GM10248 (cell line): Measurements from ENCODE around the gene THBS3.
"Not testable (repeated sequence)": the region's sequence is repeated elsewhere in the genome, so short reads cannot be mapped to it uniquely, and the experiment has no call there.

Source experiments
- CTCF ChIA-PET: fragments of 300-600 bp; sonication (Branson Sonifier 250); formaldehyde crosslinking; extraction: SDS; loops from one replicate; lab custom pipeline; 2021; ENCODE audit warnings: antibody characterized with exemption; lab: Yijun Ruan, JAX
- POLR2A ChIA-PET: fragments of 350-650 bp; sonication (Branson Sonifier 250); formaldehyde crosslinking; extraction: SDS; loops from one replicate; lab custom pipeline; 2020; ENCODE audit warnings: antibody characterized with exemption; lab: Yijun Ruan, JAX
- DNase-seq: peaks from one replicate; pipeline ENCODE4 v3.0.0; 2012; ENCODE audit errors: extremely low spot score
- TF ChIP-seq, protein P1 (sequence below): IDR thresholded peaks from 2 replicates; pipeline ENCODE4 v1.5.1; 2012; ENCODE audit warnings: mild to moderate bottlenecking, low read depth; ENCODE audit errors: extremely low read depth, missing control alignments, control extremely low read depth

THBS3 gene

DNA sequence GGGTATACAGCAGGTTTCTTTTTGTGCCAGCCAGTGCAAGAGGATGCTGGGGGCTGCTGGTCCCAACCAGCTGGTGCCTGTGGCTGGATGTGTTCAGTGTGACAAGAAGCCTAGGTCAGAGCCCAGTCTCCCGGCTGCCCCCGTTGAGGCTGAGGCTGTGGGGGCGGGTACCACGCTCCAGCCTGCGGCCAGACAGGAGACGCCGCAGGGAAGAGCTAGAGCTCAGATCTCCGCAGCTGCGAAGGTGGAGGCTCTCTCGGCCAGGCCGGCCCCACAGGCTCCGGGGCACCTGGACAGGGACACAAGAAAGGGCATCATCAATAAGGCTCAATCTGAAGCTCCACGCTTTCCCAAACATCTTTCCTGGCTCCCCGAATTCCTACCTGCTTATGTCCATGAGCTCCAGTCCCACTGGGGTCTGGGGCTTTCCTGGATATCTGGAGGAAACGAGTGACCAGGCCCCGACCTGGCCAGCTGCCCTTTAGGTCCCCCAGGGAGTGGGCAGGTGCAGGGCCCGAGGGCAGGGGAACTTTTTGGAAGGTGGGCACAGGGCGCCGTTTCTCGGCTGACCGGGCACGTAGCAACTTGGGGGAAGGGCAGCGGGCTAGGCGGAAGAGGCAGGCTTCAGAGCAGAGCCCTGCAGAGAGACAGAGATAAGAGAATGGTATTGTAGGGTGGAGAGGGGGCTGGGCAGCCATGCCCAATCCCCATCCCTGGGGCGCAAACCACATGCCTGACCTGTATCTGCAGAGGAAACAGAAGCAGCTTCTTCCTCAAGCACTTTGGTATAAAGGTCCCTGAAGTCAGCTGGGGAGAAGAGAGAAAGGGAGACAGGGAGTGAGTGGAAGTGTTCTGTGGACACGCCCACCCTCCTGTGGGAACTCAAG lies 40.2 kb upstream of the THBS3 start:
- TF ChIP-seq, protein P1, sequence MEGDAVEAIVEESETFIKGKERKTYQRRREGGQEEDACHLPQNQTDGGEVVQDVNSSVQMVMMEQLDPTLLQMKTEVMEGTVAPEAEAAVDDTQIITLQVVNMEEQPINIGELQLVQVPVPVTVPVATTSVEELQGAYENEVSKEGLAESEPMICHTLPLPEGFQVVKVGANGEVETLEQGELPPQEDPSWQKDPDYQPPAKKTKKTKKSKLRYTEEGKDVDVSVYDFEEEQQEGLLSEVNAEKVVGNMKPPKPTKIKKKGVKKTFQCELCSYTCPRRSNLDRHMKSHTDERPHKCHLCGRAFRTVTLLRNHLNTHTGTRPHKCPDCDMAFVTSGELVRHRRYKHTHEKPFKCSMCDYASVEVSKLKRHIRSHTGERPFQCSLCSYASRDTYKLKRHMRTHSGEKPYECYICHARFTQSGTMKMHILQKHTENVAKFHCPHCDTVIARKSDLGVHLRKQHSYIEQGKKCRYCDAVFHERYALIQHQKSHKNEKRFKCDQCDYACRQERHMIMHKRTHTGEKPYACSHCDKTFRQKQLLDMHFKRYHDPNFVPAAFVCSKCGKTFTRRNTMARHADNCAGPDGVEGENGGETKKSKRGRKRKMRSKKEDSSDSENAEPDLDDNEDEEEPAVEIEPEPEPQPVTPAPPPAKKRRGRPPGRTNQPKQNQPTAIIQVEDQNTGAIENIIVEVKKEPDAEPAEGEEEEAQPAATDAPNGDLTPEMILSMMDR: no peak
- DNase-seq: no peak
- ChIA-PET POLR2A (no interaction called here), CTCF (interaction anchor here (0.9 to 9.8 kb wide), 6 partner anchors 9 to 346 kb away, joined by 3 to 150 read pairs (median 20); partner anchors contain the start of genes RUSC1 and SCAMP3)

DNA sequence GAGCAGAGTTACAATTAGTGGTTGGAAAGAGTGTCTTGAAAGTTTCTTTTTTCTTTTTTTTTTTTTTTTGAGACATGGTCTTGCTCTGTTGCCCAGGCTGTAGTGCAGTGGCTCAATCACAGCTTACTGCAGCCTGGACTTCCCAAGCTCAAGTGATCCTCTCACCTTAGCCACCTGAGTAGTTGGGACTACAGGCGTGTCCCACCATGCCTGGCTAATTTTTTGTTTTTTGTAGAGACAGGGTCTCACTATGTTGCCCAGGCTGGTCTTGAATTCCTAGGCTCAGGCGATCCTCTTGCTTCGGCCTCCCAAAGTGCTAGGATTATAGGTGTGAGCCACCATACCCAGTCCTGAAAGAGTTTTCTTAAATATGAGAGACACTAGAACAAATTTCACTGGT lies 39.1 kb upstream of the THBS3 start:
- DNase-seq, POLR2A ChIA-PET: not testable (repeated sequence)
- CTCF ChIA-PET: interaction anchor here (0.9 to 9.8 kb wide), 3 partner anchors 10 to 257 kb away, joined by 3 to 150 read pairs (median 3); partner anchors contain the start of gene RUSC1

DNA sequence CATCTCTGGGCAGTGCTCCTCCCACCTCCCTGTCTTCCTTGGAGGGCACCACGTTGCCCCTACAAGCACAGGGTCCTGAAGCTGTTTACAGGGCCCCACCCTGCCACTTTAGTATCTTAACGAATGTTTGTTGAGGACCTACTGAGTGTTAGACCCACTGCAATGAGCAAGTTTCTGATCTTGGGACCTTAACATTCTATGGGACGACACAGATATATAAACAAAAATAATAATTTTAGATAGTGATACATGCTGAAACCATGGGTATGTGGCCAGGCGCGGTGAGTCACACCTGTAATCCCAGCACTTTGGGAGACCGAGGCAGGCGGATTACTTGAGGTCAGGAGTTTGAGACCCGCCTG lies 37.4 kb upstream of the THBS3 start:
- ChIA-PET CTCF (interaction anchor here (0.8 to 9.8 kb wide), 4 partner anchors 31 to 80 kb away, joined by 3 to 150 read pairs (median 3); partner anchors contain the start of gene RUSC1), POLR2A (interaction anchor here (0.6 kb wide), 1 partner anchor 52 kb away, joined by 3 read pairs; no protein-coding TSS in a partner anchor)
- DNase-seq: no peak
- TF ChIP-seq, protein P1: no peak

GRCh38 chr1:155244368-155245162 lies 36.9 kb upstream of the THBS3 start:
- peak; percentile 94 for DNase-seq

DNA sequence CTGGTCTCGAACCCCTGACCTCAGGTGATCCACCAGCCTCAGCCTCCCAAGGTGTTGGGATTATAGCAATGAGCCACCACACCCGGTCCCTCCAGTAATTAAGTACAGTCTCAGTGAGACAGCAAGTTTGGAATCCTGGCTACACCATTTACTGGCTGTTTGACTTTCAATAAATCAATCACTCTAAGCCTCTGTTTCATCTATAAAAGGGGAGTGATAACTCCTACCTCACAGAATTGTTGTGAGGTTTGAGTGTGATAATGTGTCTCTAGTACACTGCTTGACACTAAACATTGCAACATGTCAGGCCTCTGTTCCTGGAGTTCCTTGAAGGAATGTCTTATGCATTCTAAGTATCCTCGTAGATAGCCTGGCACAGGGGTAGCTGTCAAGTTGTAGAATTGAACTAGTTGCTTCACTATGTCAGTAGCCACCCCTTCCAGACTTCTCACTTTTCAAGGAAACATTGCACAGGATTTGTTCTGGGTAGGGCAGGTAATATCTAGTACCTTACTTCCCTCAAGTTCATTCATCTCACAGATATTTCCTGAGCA lies 35.2 kb upstream of the THBS3 start:
- CTCF ChIA-PET: interaction anchor here (0.8 to 4.4 kb wide), 5 partner anchors 8 to 128 kb away, joined by 3 to 40 read pairs (median 3); no protein-coding TSS in a partner anchor
- POLR2A ChIA-PET: interaction anchor here (0.7 kb wide), 1 partner anchor 66 kb away, joined by 3 read pairs; the partner anchor contains the start of gene FDPS
- TF ChIP-seq, protein P1: no peak
- DNase-seq: no peak

More at GRCh38 chr1:155244368-155245162, 36.9 kb upstream of the THBS3 start:
- ChIA-PET POLR2A (interaction anchor here (0.6 to 1.4 kb wide), 3 partner anchors 13 to 51 kb away, joined by 3 to 4 read pairs (median 4); partner anchors contain the start of gene THBS3), CTCF (interaction anchor here (0.8 to 9.8 kb wide), 7 partner anchors 22 to 80 kb away, joined by 3 to 150 read pairs (median 3); partner anchors contain the start of gene RUSC1)
- TF ChIP-seq, protein P1: peak; percentile 51

GRCh38 chr1:155241841-155242264 lies 34.2 kb upstream of the THBS3 start:
- DNase-seq: no peak
- POLR2A ChIA-PET: interaction anchor here (0.7 to 1.0 kb wide), 2 partner anchors 9 to 32 kb away, joined by 3 to 6 read pairs; partner anchors contain the start of gene CLK2
- TF ChIP-seq, protein P1: no peak
- CTCF ChIA-PET: interaction anchor here (0.8 to 4.4 kb wide), 5 partner anchors 9 to 64 kb away, joined by 3 to 40 read pairs (median 3); no protein-coding TSS in a partner anchor
